ENCODE results near the gene IL34. TPM values are rescaled to one million over a fixed set of nuclear protein-coding genes. Genes with fewer than 3 reads are reported as not detected.

Gene IL34
- total RNA-seq, 2 experiments from 2014 or later: not detected

DNA sequence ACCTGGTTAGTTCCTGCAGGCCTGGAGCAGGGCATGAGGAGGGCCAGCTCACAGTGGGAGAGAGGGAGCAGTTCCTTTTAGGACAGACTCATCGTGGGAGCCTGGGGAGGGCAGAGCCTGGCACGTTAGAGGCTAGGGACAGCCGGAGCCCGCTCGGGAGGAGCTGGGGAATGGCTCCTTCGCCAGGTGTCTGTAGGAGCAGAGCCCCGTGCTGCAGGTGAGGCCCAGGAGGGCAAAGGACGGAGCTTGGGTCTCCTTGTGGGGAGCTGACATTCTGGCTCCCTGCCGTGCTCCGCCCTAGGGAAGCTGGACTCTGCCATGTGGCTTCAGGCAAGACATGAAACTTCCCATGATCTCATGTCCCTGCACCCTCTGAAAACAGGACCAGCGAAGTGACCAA, 58.2 kb downstream of the IL34 start:
- POLR2A ChIA-PET: no interaction called here
- CTCF ChIA-PET (ENCODE audit: unreplicated experiment): no interaction called here
- Histone ChIP-seq H3K4me3 (ENCODE audit: low read depth, low read length, poor library complexity, severe bottlenecking) (no peak overlapping the region), H3K9me3 (ENCODE audit: low read length) (no peaks in the 10 kb centered on the region), H3K4me1 (ENCODE audit: insufficient read depth, low read length, poor library complexity, severe bottlenecking) (no peaks in the 10 kb centered on the region), H3K4me2 (ENCODE audit: low read length) (no peak overlapping the region), H3K9me2 (ENCODE audit: insufficient read depth, low read length) (no peaks in the 10 kb centered on the region), H3K27ac (ENCODE audit: low read depth, low read length, poor library complexity, severe bottlenecking) (no peak overlapping the region), H2AFZ (ENCODE audit: low read length) (no peak overlapping the region), H4K20me1 (ENCODE audit: insufficient read depth, low read length) (no peaks in the 10 kb centered on the region), H3K79me2 (ENCODE audit: insufficient read depth, low read depth, low read length) (no peaks in the 10 kb centered on the region), H3K36me3 (ENCODE audit: insufficient read depth, low read length) (no peaks in the 10 kb centered on the region)
- TF ChIP-seq, protein P1, sequence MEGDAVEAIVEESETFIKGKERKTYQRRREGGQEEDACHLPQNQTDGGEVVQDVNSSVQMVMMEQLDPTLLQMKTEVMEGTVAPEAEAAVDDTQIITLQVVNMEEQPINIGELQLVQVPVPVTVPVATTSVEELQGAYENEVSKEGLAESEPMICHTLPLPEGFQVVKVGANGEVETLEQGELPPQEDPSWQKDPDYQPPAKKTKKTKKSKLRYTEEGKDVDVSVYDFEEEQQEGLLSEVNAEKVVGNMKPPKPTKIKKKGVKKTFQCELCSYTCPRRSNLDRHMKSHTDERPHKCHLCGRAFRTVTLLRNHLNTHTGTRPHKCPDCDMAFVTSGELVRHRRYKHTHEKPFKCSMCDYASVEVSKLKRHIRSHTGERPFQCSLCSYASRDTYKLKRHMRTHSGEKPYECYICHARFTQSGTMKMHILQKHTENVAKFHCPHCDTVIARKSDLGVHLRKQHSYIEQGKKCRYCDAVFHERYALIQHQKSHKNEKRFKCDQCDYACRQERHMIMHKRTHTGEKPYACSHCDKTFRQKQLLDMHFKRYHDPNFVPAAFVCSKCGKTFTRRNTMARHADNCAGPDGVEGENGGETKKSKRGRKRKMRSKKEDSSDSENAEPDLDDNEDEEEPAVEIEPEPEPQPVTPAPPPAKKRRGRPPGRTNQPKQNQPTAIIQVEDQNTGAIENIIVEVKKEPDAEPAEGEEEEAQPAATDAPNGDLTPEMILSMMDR (conservative IDR thresholded peaks at IDR 0.05; ENCODE audit: low read length): no peak
- no peak for TF ChIP-seq EZH2phosphoT487 (IDR thresholded peaks at IDR 0.05; ENCODE audit: borderline replicate concordance, low read depth, low read length)
- no TSS peak for BruUV-seq (replicated peaks)
- intact Hi-C loops (cut with micrococcal nuclease; ENCODE audit: unreplicated experiment): no loop called here
- DNase-seq (ENCODE audit: low spot score): no peak

DNA sequence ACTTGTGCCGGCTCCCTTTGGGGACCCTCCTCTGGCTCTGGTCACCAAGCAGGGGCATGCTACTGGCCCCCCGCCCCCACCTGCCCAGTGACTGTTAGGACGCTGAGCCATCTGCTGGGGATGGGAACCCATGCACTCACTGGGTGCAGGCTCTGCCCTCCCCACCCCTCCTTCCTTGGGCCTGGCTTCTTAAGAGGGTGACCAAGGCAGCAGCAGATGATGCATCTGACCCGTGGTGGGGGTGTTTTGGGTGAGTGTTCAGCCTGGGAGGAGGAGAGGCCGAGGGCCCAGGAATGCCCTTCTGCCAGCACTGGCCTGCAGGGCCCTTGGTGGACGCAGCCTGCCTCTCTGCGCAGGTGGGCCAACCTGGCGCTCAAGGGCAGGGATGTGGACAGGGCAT, 58.7 kb downstream of the IL34 start:
- no peaks in the 10 kb centered on the region for H3K79me2 ChIP-seq (ENCODE audit: insufficient read depth, low read depth, low read length)
- intact Hi-C loops (cut with micrococcal nuclease; ENCODE audit: unreplicated experiment): no loop called here
- no peak for DNase-seq (ENCODE audit: low spot score)
- no peaks in the 10 kb centered on the region for H3K9me3 ChIP-seq (ENCODE audit: low read length)
- H3K4me1 ChIP-seq (ENCODE audit: insufficient read depth, low read length, poor library complexity, severe bottlenecking): no peaks in the 10 kb centered on the region
- H3K27ac ChIP-seq (ENCODE audit: low read depth, low read length, poor library complexity, severe bottlenecking): no peak overlapping the region
- no TSS peak for BruUV-seq (replicated peaks)
- H3K36me3 ChIP-seq (ENCODE audit: insufficient read depth, low read length): no peaks in the 10 kb centered on the region
- H3K4me2 ChIP-seq (ENCODE audit: low read length): no peak overlapping the region
- POLR2A ChIA-PET: no interaction called here
- no peak overlapping the region for H3K4me3 ChIP-seq (ENCODE audit: low read depth, low read length, poor library complexity, severe bottlenecking)
- H4K20me1 ChIP-seq (ENCODE audit: insufficient read depth, low read length): no peaks in the 10 kb centered on the region
- H2AFZ ChIP-seq (ENCODE audit: low read length): no peak overlapping the region
- no peaks in the 10 kb centered on the region for H3K9me2 ChIP-seq (ENCODE audit: insufficient read depth, low read length)
- CTCF ChIA-PET (ENCODE audit: unreplicated experiment): no interaction called here
- no peak for TF ChIP-seq EZH2phosphoT487 (IDR thresholded peaks at IDR 0.05; ENCODE audit: borderline replicate concordance, low read depth, low read length)
- TF ChIP-seq, protein P1 (conservative IDR thresholded peaks at IDR 0.05; ENCODE audit: low read length): no peak

DNA sequence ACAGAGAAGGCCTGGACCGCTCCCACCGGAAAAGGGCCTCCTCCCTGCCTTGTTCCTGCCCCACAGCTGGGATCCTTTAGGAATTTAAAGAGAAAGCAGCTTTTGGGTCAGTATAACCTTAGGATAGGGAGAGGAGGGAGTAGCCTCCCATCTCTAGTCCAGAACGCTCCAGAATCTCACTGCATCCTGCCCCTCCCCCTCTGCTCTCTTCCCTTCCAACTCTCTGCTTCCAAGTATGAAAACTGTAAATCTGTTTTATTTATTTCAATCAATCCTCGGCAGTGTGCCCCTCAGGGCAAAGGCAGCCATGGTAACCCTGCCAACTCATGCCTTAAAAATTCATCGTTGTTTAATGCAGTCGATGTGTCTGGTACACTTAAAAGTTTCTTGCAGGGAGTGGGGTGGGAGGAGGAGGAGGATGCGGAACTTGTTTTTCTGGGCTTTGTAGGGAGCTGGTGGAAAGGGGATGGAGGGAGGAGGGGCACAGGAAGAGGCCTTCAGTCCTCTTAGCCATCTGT, 60.6 kb downstream of the IL34 start:
- H3K9me2 ChIP-seq (ENCODE audit: insufficient read depth, low read length): no peaks in the 10 kb centered on the region
- H3K79me2 ChIP-seq (ENCODE audit: insufficient read depth, low read depth, low read length): no peaks in the 10 kb centered on the region
- CTCF ChIA-PET (ENCODE audit: unreplicated experiment): no interaction called here
- no peak overlapping the region for H2AFZ ChIP-seq (ENCODE audit: low read length)
- no peak for TF ChIP-seq EZH2phosphoT487 (IDR thresholded peaks at IDR 0.05; ENCODE audit: borderline replicate concordance, low read depth, low read length)
- TF ChIP-seq, protein P1 (conservative IDR thresholded peaks at IDR 0.05; ENCODE audit: low read length): no peak
- no peaks in the 10 kb centered on the region for H4K20me1 ChIP-seq (ENCODE audit: insufficient read depth, low read length)
- H3K4me2 ChIP-seq (ENCODE audit: low read length): no peak overlapping the region
- no TSS peak for BruUV-seq (replicated peaks)
- POLR2A ChIA-PET: no interaction called here
- no peaks in the 10 kb centered on the region for H3K4me1 ChIP-seq (ENCODE audit: insufficient read depth, low read length, poor library complexity, severe bottlenecking)
- no peaks in the 10 kb centered on the region for H3K36me3 ChIP-seq (ENCODE audit: insufficient read depth, low read length)
- H3K9me3 ChIP-seq (ENCODE audit: low read length): no peaks in the 10 kb centered on the region
- DNase-seq (ENCODE audit: low spot score): no peak
- intact Hi-C loops (cut with micrococcal nuclease; ENCODE audit: unreplicated experiment): no loop called here
- no peak overlapping the region for H3K4me3 ChIP-seq (ENCODE audit: low read depth, low read length, poor library complexity, severe bottlenecking)
- no peak overlapping the region for H3K27ac ChIP-seq (ENCODE audit: low read depth, low read length, poor library complexity, severe bottlenecking)

All from OCI-LY7 (cell line).